ENCODE results near the gene KDM1B.

Gene KDM1B

DNA sequence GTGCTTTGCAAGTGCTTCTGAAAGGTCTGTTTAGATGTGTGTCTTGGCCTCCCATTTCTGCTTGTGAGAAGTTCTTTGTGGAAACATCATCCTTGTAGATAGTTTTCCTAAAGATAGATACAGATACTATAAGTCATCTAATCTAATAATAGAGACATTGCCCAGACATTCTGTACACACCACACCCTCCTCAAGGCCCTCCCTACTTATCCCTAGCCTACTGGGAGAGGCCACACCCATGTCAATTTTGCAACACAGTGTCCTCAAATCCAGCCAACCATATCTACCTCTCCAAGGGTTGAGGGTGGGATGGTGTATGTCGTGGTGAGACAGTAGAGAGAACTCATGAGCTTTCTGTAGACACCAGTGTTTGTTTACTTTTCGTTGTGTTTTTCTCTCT, 6.2 kb downstream of the KDM1B start:
- Histone ChIP-seq H3K36me3 (ENCODE audit: insufficient read depth, low read length) (peaks cover 53% of the 10 kb centered on the region), H3K4me3 (ENCODE audit: low read depth, low read length, poor library complexity, severe bottlenecking) (no peak overlapping the region), H3F3A (ENCODE audit: insufficient read depth, low read length) (no peaks in the 10 kb centered on the region), H3K27me3 (ENCODE audit: insufficient read depth, low read length) (no peaks in the 10 kb centered on the region), H3K79me2 (ENCODE audit: insufficient read depth, low read length) (no peaks in the 10 kb centered on the region), H3K4me2 (ENCODE audit: low read length) (no peak overlapping the region), H3K9ac (ENCODE audit: low read length) (no peak overlapping the region), H4K20me1 (ENCODE audit: insufficient read depth, low read length) (no peaks in the 10 kb centered on the region), H3K9me2 (ENCODE audit: low read depth, low read length) (no peaks in the 10 kb centered on the region), H2AFZ (ENCODE audit: low read length) (no peak overlapping the region), H3K27ac (ENCODE audit: low read depth, low read length, poor library complexity, severe bottlenecking) (no peak overlapping the region), H3K4me1 (ENCODE audit: insufficient read depth, low read length, severe bottlenecking) (peaks cover 1% of the 10 kb centered on the region), H3K9me3 (ENCODE audit: low read length) (no peaks in the 10 kb centered on the region)
- TF ChIP-seq, protein P1, sequence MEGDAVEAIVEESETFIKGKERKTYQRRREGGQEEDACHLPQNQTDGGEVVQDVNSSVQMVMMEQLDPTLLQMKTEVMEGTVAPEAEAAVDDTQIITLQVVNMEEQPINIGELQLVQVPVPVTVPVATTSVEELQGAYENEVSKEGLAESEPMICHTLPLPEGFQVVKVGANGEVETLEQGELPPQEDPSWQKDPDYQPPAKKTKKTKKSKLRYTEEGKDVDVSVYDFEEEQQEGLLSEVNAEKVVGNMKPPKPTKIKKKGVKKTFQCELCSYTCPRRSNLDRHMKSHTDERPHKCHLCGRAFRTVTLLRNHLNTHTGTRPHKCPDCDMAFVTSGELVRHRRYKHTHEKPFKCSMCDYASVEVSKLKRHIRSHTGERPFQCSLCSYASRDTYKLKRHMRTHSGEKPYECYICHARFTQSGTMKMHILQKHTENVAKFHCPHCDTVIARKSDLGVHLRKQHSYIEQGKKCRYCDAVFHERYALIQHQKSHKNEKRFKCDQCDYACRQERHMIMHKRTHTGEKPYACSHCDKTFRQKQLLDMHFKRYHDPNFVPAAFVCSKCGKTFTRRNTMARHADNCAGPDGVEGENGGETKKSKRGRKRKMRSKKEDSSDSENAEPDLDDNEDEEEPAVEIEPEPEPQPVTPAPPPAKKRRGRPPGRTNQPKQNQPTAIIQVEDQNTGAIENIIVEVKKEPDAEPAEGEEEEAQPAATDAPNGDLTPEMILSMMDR (IDR thresholded peaks at IDR 0.05; ENCODE audit: low read length) = no peak
- TF ChIP-seq EZH2 (IDR thresholded peaks at IDR 0.05; ENCODE audit: borderline replicate concordance, low read length) = no peak

DNA sequence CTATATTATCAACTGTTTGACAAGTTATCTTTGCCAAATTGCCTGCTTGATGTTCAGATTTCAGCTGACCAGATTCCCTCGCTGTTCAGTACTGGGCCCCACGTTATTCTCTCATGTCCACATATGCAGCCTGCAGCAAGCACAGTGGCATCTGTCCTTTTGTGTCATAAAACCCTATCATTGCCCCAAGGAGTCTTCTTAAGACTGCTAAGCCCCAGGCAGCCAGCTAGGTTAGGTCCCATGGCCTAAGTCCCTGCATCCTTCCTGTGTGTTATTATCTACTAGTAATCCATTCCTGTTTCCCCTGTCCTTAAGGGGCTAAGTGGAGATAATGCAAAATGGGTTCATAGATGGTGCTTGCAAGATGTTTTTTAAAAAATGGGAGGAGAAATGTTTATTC, 7.2 kb downstream of the KDM1B start:
- H3K9me3 ChIP-seq (ENCODE audit: low read length) = no peaks in the 10 kb centered on the region
- no peaks in the 10 kb centered on the region for H3K79me2 ChIP-seq (ENCODE audit: insufficient read depth, low read length)
- no peak overlapping the region for H3K4me2 ChIP-seq (ENCODE audit: low read length)
- H3K36me3 ChIP-seq (ENCODE audit: insufficient read depth, low read length) = peaks cover 61% of the 10 kb centered on the region
- H3K4me1 ChIP-seq (ENCODE audit: insufficient read depth, low read length, severe bottlenecking) = no peaks in the 10 kb centered on the region
- H3K9ac ChIP-seq (ENCODE audit: low read length) = no peak overlapping the region
- H3K4me3 ChIP-seq (ENCODE audit: low read depth, low read length, poor library complexity, severe bottlenecking) = no peak overlapping the region
- H3F3A ChIP-seq (ENCODE audit: insufficient read depth, low read length) = no peaks in the 10 kb centered on the region
- H2AFZ ChIP-seq (ENCODE audit: low read length) = no peak overlapping the region
- TF ChIP-seq EZH2 (IDR thresholded peaks at IDR 0.05; ENCODE audit: borderline replicate concordance, low read length) = no peak
- TF ChIP-seq, protein P1 (IDR thresholded peaks at IDR 0.05; ENCODE audit: low read length) = no peak
- H3K27ac ChIP-seq (ENCODE audit: low read depth, low read length, poor library complexity, severe bottlenecking) = no peak overlapping the region
- no peaks in the 10 kb centered on the region for H4K20me1 ChIP-seq (ENCODE audit: insufficient read depth, low read length)
- no peaks in the 10 kb centered on the region for H3K9me2 ChIP-seq (ENCODE audit: low read depth, low read length)
- no peaks in the 10 kb centered on the region for H3K27me3 ChIP-seq (ENCODE audit: insufficient read depth, low read length)

DNA sequence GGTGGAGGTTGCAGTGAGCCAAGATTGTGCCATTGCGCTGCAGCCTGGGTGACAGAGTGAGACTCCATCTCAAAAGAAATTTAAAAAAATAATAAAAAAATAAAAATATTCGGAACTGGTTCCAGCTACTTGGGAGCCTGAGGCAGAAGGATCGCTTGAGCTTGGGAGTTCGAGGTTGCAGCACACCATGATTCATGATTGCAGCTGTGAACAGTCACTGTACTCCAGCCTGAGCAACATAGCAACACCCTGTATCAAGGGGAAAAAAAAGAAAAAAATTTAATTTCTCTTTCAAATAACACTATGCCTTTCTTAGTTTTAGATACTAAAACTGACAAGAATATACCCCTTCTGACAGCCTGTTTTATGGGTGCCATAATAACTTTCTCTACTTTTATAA, 10.5 kb downstream of the KDM1B start:
- H3K9me2 ChIP-seq (ENCODE audit: low read depth, low read length) = no peaks in the 10 kb centered on the region
- H4K20me1 ChIP-seq (ENCODE audit: insufficient read depth, low read length) = no peaks in the 10 kb centered on the region
- H2AFZ ChIP-seq (ENCODE audit: low read length) = no peak overlapping the region
- H3K36me3 ChIP-seq (ENCODE audit: insufficient read depth, low read length) = peaks cover 73% of the 10 kb centered on the region
- no peaks in the 10 kb centered on the region for H3K4me1 ChIP-seq (ENCODE audit: insufficient read depth, low read length, severe bottlenecking)
- no peak overlapping the region for H3K9ac ChIP-seq (ENCODE audit: low read length)
- H3K27me3 ChIP-seq (ENCODE audit: insufficient read depth, low read length) = no peaks in the 10 kb centered on the region
- H3K4me3 ChIP-seq (ENCODE audit: low read depth, low read length, poor library complexity, severe bottlenecking) = no peak overlapping the region
- H3K79me2 ChIP-seq (ENCODE audit: insufficient read depth, low read length) = no peaks in the 10 kb centered on the region
- TF ChIP-seq, protein P1 (IDR thresholded peaks at IDR 0.05; ENCODE audit: low read length) = no peak
- TF ChIP-seq EZH2 (IDR thresholded peaks at IDR 0.05; ENCODE audit: borderline replicate concordance, low read length) = no peak
- no peak overlapping the region for H3K27ac ChIP-seq (ENCODE audit: low read depth, low read length, poor library complexity, severe bottlenecking)
- H3K4me2 ChIP-seq (ENCODE audit: low read length) = no peak overlapping the region
- no peaks in the 10 kb centered on the region for H3K9me3 ChIP-seq (ENCODE audit: low read length)
- no peaks in the 10 kb centered on the region for H3F3A ChIP-seq (ENCODE audit: insufficient read depth, low read length)
